Activated CD8-positive, alpha-beta T cell treated with anti-CD3 and anti-CD28 coated beads for 36 hours (primary cell): Measurements from ENCODE around the gene FSTL3. TPM values are rescaled to one million over a fixed set of nuclear protein-coding genes. Genes with fewer than 3 reads are reported as not detected.
A peak's percentile ranks its signal among the peaks of the same experiment; 100 is the strongest.

Experiments used
- ATAC-seq: fragments of 200-7000 bp; cut with Tn5 transposase; one replicate; pipeline ENCODE4 v1.10.0; 2021; ENCODE audit warnings: mild to moderate bottlenecking, moderate library complexity
- CTCF ChIA-PET: fragments of 350-600 bp; sonication (Branson Sonifier 250); formaldehyde crosslinking; loops from one replicate; lab custom pipeline; 2021; ENCODE audit warnings: antibody characterized with exemption; lab: Charles Lee
- POLR2A ChIA-PET: fragments of 350-600 bp; sonication (Branson Sonifier 250); formaldehyde crosslinking; loops from one replicate; lab custom pipeline; 2021; ENCODE audit warnings: antibody characterized with exemption; lab: Charles Lee
- DNase-seq: peaks from one replicate; pipeline ENCODE4 v3.0.0-alpha.2; 2020
- H3K27ac Mint-ChIP-seq: one replicate; pipeline ENCODE4 v1.8.0; 2021; ENCODE audit warnings: mild to moderate bottlenecking, mixed read lengths
- H3K27me3 Mint-ChIP-seq: one replicate; pipeline ENCODE4 v1.8.0; 2021; ENCODE audit warnings: mixed read lengths
- H3K36me3 Mint-ChIP-seq: one replicate; pipeline ENCODE4 v1.8.0; 2021; ENCODE audit warnings: low read depth, mixed read lengths
- H3K4me1 Mint-ChIP-seq: one replicate; pipeline ENCODE4 v1.8.0; 2021; ENCODE audit warnings: low read depth, mixed read lengths
- H3K4me3 Mint-ChIP-seq: one replicate; pipeline ENCODE4 v1.8.0; 2021; ENCODE audit warnings: mild to moderate bottlenecking, moderate library complexity, mixed read lengths
- H3K9me3 Mint-ChIP-seq: one replicate; pipeline ENCODE4 v1.8.0; 2021; ENCODE audit warnings: mixed read lengths
- intact Hi-C: fragments of 100-400 bp; cut with micrococcal nuclease; formaldehyde crosslinking; loops from one replicate; pipeline ENCODE4 v1.10.0; 2022
- total RNA-seq, 2 experiments: library from RNA; stranded (reverse); gene quantifications; one replicate each; pipeline ENCODE4 v1.2.3, GENCODE V29; 2021
- TF ChIP-seq, protein P1 (sequence below): fragments of 200-600 bp; IDR thresholded peaks from one replicate; pipeline ENCODE4 v1.8.0; 2022; ENCODE audit warnings: antibody characterized with exemption, mild to moderate bottlenecking

FSTL3 gene
- total RNA-seq, 2 experiments from 2014 or later, result 12.3 TPM

DNA sequence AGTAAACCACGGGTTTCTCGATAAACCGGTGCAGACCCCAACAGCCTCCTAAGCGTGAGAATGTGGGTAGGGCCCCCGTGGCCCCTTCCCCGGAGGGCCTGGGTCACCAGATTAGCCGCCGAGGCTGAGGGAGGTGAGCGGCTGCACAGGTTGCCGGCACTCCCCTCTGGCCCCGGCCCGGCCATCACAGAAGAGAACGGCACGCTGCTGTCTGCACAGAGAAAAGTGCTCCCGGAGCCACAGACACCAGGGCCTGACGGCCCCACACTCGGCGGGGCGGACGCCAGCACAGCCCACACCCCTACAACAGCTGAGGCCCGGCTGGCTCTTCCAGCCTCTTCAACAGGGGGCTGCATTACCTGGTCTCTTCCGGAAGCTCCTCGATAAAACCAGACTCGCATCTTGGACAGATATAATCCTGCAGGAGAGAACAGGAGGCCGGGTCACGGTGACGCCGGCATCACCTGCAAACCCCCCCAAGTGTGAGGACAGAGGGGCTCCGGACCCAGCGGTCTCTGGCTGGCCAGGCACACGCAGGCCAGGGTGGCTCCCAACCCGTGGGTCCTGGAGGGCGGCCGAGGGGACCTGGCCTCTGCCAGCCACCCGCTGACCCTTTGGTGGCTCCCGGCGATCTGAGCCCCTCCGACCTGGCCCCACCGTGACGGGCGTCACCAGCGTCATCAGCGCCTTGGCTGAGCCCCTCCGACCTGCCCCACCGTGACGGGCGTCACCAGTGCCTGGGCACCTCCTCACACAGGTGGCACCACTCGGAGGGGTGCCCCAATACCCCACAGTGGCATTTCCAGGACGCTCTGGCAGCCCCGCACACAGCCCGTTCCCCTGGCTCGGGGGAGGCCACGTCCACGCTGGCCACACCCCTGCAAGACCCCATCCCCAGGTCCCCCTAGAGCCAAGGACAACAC, 23.5 kb upstream of the FSTL3 start:
- intact Hi-C loops, result no loop called here
- CTCF ChIA-PET, result no interaction called here
- H3K36me3 Mint-ChIP-seq, result peaks cover 24% of the 10 kb centered on the region
- H3K27me3 Mint-ChIP-seq, result no peaks in the 10 kb centered on the region
- no peak overlapping the region for H3K4me3 Mint-ChIP-seq
- POLR2A ChIA-PET, result no interaction called here
- DNase-seq (no peak), ATAC-seq (no peak)
- H3K4me1 Mint-ChIP-seq, result peaks cover 22% of the 10 kb centered on the region
- H3K9me3 Mint-ChIP-seq, result no peaks in the 10 kb centered on the region
- TF ChIP-seq, protein P1, sequence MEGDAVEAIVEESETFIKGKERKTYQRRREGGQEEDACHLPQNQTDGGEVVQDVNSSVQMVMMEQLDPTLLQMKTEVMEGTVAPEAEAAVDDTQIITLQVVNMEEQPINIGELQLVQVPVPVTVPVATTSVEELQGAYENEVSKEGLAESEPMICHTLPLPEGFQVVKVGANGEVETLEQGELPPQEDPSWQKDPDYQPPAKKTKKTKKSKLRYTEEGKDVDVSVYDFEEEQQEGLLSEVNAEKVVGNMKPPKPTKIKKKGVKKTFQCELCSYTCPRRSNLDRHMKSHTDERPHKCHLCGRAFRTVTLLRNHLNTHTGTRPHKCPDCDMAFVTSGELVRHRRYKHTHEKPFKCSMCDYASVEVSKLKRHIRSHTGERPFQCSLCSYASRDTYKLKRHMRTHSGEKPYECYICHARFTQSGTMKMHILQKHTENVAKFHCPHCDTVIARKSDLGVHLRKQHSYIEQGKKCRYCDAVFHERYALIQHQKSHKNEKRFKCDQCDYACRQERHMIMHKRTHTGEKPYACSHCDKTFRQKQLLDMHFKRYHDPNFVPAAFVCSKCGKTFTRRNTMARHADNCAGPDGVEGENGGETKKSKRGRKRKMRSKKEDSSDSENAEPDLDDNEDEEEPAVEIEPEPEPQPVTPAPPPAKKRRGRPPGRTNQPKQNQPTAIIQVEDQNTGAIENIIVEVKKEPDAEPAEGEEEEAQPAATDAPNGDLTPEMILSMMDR, result no peak
- no peak overlapping the region for H3K27ac Mint-ChIP-seq

GRCh38 chr19:653425-653824, 22.8 kb upstream of the FSTL3 start:
- ChIA-PET CTCF (no interaction called here), POLR2A (no interaction called here)
- H3K4me3 Mint-ChIP-seq, result no peak overlapping the region
- H3K36me3 Mint-ChIP-seq, result peaks cover 24% of the 10 kb centered on the region
- no peaks in the 10 kb centered on the region for H3K27me3 Mint-ChIP-seq
- no peak for ATAC-seq
- H3K9me3 Mint-ChIP-seq, result no peaks in the 10 kb centered on the region
- peaks cover 23% of the 10 kb centered on the region for H3K4me1 Mint-ChIP-seq
- intact Hi-C loops, result no loop called here
- TF ChIP-seq, protein P1, result no peak
- no peak overlapping the region for H3K27ac Mint-ChIP-seq
- no peak for DNase-seq

DNA sequence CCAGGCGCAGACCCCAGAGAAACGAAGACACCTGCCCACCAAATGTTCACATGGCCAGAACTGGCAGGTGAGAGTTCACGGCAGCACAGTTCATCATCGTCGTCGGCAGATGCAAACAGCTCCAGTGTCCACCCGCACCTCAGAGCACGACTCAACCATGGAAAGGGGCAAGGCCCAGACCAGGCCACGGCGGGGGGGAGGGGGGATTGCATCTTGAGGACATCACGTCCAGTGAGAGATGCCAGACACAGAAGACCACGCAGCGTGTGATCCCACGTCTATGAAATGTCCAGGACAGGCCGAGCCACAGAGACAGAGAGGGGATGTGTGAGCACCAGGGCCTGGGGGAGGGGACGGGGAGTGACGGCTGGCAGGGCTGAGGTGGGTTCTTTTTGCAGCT, 20.5 kb upstream of the FSTL3 start:
- Mint-ChIP-seq H3K9me3 (no peaks in the 10 kb centered on the region), H3K36me3 (peaks cover 37% of the 10 kb centered on the region), H3K27ac (peak overlapping the region; percentile 57), H3K27me3 (no peaks in the 10 kb centered on the region), H3K4me3 (no peak overlapping the region), H3K4me1 (peaks cover 40% of the 10 kb centered on the region)
- intact Hi-C loops, result no loop called here
- DNase-seq (no peak), ATAC-seq (no peak)
- ChIA-PET CTCF (no interaction called here), POLR2A (no interaction called here)
- TF ChIP-seq, protein P1, result no peak

- no peak overlapping the region for H3K27ac Mint-ChIP-seq
- TF ChIP-seq, protein P1, result no peak
- no peaks in the 10 kb centered on the region for H3K9me3 Mint-ChIP-seq
- H3K4me1 Mint-ChIP-seq, result peaks cover 42% of the 10 kb centered on the region
- no peak overlapping the region for H3K4me3 Mint-ChIP-seq
- ChIA-PET CTCF (interaction anchor here (1.1 kb wide), 1 partner anchor 77 kb away, joined by 4 read pairs; no protein-coding TSS in a partner anchor), POLR2A (interaction anchor here (0.7 to 1.8 kb wide), 3 partner anchors 11 to 25 kb away, joined by 3 to 7 read pairs (median 3); no protein-coding TSS in a partner anchor)
- ATAC-seq, result no peak
- H3K27me3 Mint-ChIP-seq, result no peaks in the 10 kb centered on the region
- intact Hi-C loops, result no loop called here
- peaks cover 45% of the 10 kb centered on the region for H3K36me3 Mint-ChIP-seq
- DNase-seq, result no peak
These were observed 19.2 kb upstream of the FSTL3 start for GRCh38 chr19:656751-657559.
